Vagina (tissue), 2 donors: ENCODE data around the gene ABHD12.

Source experiments
- CTCF ChIP-seq, 3 experiments: fragments of 450-650 bp in 2 of 3; fragments of 200-600 bp in 1 of 3; sonication (generic) in 1 of 3; IDR thresholded peaks; one replicate each; pipeline ENCODE4 v1.5.1; 2017 to 2019; ENCODE audit warnings: antibody characterized with exemption in 3 of 3, mild to moderate bottlenecking in 2 of 3, moderate library complexity in 2 of 3
- POLR2A ChIP-seq, 2 donors: fragments of 450-650 bp; IDR thresholded peaks; one replicate each; pipeline ENCODE4 v1.6.1; 2017; ENCODE audit warnings: antibody characterized with exemption in 2 of 2, mild to moderate bottlenecking in 2 of 2, moderate library complexity in 2 of 2
- POLR2AphosphoS5 ChIP-seq, 2 donors: sonication (generic); formaldehyde crosslinking; IDR thresholded peaks; one replicate each; pipeline ENCODE4 v1.9.0; 2017; ENCODE audit warnings: antibody characterized with exemption in 2 of 2, mild to moderate bottlenecking in 2 of 2, low read depth in 1 of 2; ENCODE audit not compliant: insufficient read depth in 1 of 2

- TF ChIP-seq POLR2A (IDR thresholded peaks at IDR 0.05): no peak
- TF ChIP-seq CTCF (IDR thresholded peaks at IDR 0.05): no peak
- no peak for TF ChIP-seq POLR2AphosphoS5 (IDR thresholded peaks at IDR 0.05; ENCODE audit: insufficient read depth in 1 of 2, low read depth in 1 of 2)
These were observed 35.5 kb downstream of the ABHD12 start for GRCh38 chr20:25355011-25355595.
